CD4-positive, alpha-beta T cell (primary cell): Measurements from ENCODE around the gene MEGF8. TPM values are rescaled to one million over a fixed set of nuclear protein-coding genes. Genes with fewer than 3 reads are reported as not detected.
A peak's percentile ranks its signal among the peaks of the same experiment; 100 is the strongest.

Source experiments
- ATAC-seq: fragments of 200-7000 bp; cut with Tn5 transposase; one replicate; pipeline ENCODE4 v1.10.0; 2022; ENCODE audit warnings: mild to moderate bottlenecking; ENCODE audit not compliant: poor library complexity
- CTCF ChIA-PET: fragments of 350-600 bp; sonication (Branson Sonifier 250); formaldehyde crosslinking; loops from one replicate; lab custom pipeline; 2021; ENCODE audit warnings: antibody characterized with exemption, inconsistent platforms; lab: Charles Lee
- POLR2A ChIA-PET: fragments of 350-600 bp; sonication (Branson Sonifier 250); formaldehyde crosslinking; loops from one replicate; lab custom pipeline; 2021; ENCODE audit warnings: antibody characterized with exemption, inconsistent platforms; lab: Charles Lee
- DNase-seq, 14 experiments: peaks; one replicate each; pipeline ENCODE4 v3.0.0-alpha.2; 2013 to 2020; ENCODE audit warnings: mixed read lengths in 2 of 14
- H3K27ac ChIP-seq, 2 donors: one replicate each; pipeline versions ENCODE4 v1.5.1 to v1.7.0; 2013; ENCODE audit warnings: low read length in 2 of 2, low read depth in 1 of 2, mild to moderate bottlenecking in 1 of 2
- H3K27me3 ChIP-seq, 2 experiments: 1 replicate in 1 of 2; 2 replicates in 1 of 2; pipeline versions ENCODE4 v1.6.1 to v1.7.0; 2013; ENCODE audit warnings: low read length in 2 of 2, control low read depth in 1 of 2, mild to moderate bottlenecking in 1 of 2, moderate library complexity in 1 of 2; ENCODE audit not compliant: insufficient read depth in 2 of 2, control insufficient read depth in 1 of 2
- H3K36me3 ChIP-seq: one replicate; pipeline ENCODE4 v1.6.1; 2013; ENCODE audit warnings: low read length, control low read depth; ENCODE audit not compliant: insufficient read depth
- H3K4me1 ChIP-seq: one replicate; pipeline ENCODE4 v1.6.1; 2013; ENCODE audit warnings: low read length, control low read depth; ENCODE audit not compliant: insufficient read depth
- H3K4me3 ChIP-seq: one replicate; pipeline ENCODE4 v1.5.1; 2013; ENCODE audit warnings: mild to moderate bottlenecking, low read length, moderate library complexity
- H3K9me3 ChIP-seq, 2 experiments: 1 replicate in 1 of 2; 2 replicates in 1 of 2; pipeline versions ENCODE4 v1.6.1 to v1.7.0; 2013; ENCODE audit warnings: low read length in 2 of 2, mild to moderate bottlenecking in 2 of 2, control low read depth in 1 of 2, moderate library complexity in 1 of 2; ENCODE audit not compliant: control insufficient read depth in 1 of 2, insufficient read depth in 1 of 2
- H3K27ac Mint-ChIP-seq: one replicate; pipeline ENCODE4 v1.8.0; 2020; ENCODE audit warnings: mixed read lengths
- H3K27me3 Mint-ChIP-seq: one replicate; pipeline ENCODE4 v1.8.0; 2021; ENCODE audit warnings: mixed read lengths
- H3K36me3 Mint-ChIP-seq: one replicate; pipeline ENCODE4 v1.8.0; 2021; ENCODE audit warnings: low read depth, mixed read lengths
- H3K4me1 Mint-ChIP-seq: one replicate; pipeline ENCODE4 v1.8.0; 2021; ENCODE audit warnings: low read depth, mixed read lengths
- H3K4me3 Mint-ChIP-seq: one replicate; pipeline ENCODE4 v1.8.0; 2020; ENCODE audit warnings: mild to moderate bottlenecking, mixed read lengths
- H3K9me3 Mint-ChIP-seq: one replicate; pipeline ENCODE4 v1.8.0; 2020; ENCODE audit warnings: mixed read lengths
- intact Hi-C, 2 experiments: fragments of 100-400 bp; cut with DNase I in 1 of 2; cut with micrococcal nuclease in 1 of 2; formaldehyde crosslinking; loops; one replicate each; pipeline versions ENCODE4 v1.15.1 to v1.9.0; 2023 to 2025; cut with DNase I, micrococcal nuclease
- total RNA-seq, 174 experiments: library from RNA in 2 of 174; stranded (reverse) in 2 of 174; gene quantifications; one replicate each; pipeline ENCODE4 v1.2.3 and lab custom pipeline; 2021 to 2026
- TF ChIP-seq, protein P1 (sequence below): fragments of 200-600 bp; IDR thresholded peaks from one replicate; pipeline ENCODE4 v1.8.0; 2022; ENCODE audit warnings: antibody characterized with exemption, mild to moderate bottlenecking

The MEGF8 gene
- total RNA-seq, 2 experiments from 2014 or later = 4.1 to 4.2 TPM

DNA sequence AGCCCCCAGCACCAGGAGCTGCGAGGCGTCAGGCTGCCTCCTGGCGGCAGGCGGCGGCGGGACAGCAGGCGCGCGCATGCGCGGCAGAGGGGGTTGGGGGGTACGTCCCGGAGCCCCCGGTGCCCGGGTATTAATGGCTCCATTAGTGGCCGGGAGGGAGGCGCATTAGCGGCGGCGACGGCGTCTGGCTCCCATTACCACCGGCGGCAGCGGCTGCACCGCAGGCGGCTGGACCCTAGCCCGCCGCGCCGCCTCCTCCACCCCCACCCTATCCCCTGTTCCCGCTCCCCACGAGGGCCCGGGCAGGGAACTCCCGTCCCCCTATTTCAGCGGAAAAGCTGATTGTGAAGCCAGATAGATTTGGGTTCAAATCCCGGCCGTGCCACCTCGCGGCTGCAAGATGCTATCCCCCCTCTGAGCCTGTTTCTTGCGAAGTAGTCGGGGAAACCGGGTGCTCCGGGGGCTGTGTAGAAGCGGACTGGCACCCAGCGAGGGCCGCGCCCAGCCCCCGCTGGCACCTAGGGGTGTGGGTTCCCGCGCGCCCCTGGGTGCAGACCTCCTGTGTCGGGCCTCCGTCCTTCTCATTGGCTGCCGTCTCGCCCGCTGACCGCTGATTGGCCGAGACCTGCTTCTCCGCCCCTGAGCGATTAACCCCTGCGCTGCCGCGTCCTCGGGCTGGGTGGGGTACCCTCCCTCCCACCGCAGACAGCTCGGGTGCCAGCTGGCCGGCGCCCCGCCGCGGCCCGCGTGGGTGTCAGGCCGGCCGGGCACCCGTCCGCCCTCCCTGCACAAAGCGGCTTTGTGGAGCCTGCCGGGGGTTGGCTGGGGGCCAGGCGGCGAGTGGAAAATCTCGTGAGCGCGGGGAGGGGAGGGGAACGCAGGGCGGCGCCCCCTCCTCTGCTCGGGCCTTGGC is 45.3 kb upstream of the MEGF8 start:
- H3K4me1 Mint-ChIP-seq = peaks cover 51% of the 10 kb centered on the region
- H3K27me3 Mint-ChIP-seq = no peaks in the 10 kb centered on the region
- intact Hi-C loops = loop anchor here (1.0 to 10.0 kb wide), 4 partner anchors 25 to 145 kb away; partner anchors contain the start of genes ERF (in 2 of the 2) and LIPE (in 1 of the 2)
- TF ChIP-seq, protein P1, sequence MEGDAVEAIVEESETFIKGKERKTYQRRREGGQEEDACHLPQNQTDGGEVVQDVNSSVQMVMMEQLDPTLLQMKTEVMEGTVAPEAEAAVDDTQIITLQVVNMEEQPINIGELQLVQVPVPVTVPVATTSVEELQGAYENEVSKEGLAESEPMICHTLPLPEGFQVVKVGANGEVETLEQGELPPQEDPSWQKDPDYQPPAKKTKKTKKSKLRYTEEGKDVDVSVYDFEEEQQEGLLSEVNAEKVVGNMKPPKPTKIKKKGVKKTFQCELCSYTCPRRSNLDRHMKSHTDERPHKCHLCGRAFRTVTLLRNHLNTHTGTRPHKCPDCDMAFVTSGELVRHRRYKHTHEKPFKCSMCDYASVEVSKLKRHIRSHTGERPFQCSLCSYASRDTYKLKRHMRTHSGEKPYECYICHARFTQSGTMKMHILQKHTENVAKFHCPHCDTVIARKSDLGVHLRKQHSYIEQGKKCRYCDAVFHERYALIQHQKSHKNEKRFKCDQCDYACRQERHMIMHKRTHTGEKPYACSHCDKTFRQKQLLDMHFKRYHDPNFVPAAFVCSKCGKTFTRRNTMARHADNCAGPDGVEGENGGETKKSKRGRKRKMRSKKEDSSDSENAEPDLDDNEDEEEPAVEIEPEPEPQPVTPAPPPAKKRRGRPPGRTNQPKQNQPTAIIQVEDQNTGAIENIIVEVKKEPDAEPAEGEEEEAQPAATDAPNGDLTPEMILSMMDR = peak; percentile 94
- Histone ChIP-seq H3K27me3 (no peaks in the 10 kb centered on the region), H3K4me3 (peak overlapping the region; percentile 95), H3K9me3 (no peaks in the 10 kb centered on the region), H3K27ac (peak overlapping the region; percentile 84 to 88), H3K36me3 (peaks cover 2% of the 10 kb centered on the region), H3K4me1 (peaks cover 86% of the 10 kb centered on the region)
- peak; percentile 74 to 90 (median 82) for DNase-seq
- H3K9me3 Mint-ChIP-seq = no peaks in the 10 kb centered on the region
- peak overlapping the region; percentile 84 for H3K27ac Mint-ChIP-seq
- H3K36me3 Mint-ChIP-seq = peaks cover 12% of the 10 kb centered on the region
- H3K4me3 Mint-ChIP-seq = peak overlapping the region; percentile 89
- POLR2A ChIA-PET = interaction anchor here (0.8 to 4.5 kb wide), 10 partner anchors 10 to 148 kb away, joined by 3 to 53 read pairs (median 4); partner anchors contain the start of genes CIC, DEDD2, GSK3A and PAFAH1B3
- CTCF ChIA-PET = interaction anchor here (0.6 to 3.9 kb wide), 17 partner anchors 10 to 160 kb away, joined by 3 to 30 read pairs (median 5); partner anchors contain the start of genes CIC, ERF, GSK3A and PAFAH1B3
- peak; percentile 10 for ATAC-seq

DNA sequence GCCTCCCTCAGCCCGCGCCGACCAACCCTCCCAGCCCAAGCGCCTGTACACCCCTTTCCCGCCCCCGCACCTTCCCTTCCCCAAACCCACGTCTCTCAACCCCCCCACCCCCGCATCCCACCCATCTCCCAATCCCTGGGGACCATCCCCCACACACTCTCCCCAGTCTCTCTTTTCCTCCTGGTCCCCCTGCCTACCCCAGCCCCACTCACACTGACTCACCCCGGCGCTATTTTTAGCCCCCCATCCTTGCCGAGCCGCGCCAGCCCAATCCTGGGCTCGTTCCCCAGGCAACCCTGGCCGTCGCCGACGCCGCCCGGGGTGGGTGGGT is 44.7 kb upstream of the MEGF8 start:
- CTCF ChIA-PET = interaction anchor here (1.6 to 3.9 kb wide), 5 partner anchors 11 to 148 kb away, joined by 5 to 30 read pairs (median 15); partner anchors contain the start of genes CIC, GSK3A and POU2F2
- H3K9me3 ChIP-seq = no peaks in the 10 kb centered on the region
- H3K4me3 ChIP-seq = peak overlapping the region; percentile 95
- no peak for ATAC-seq
- POLR2A ChIA-PET = interaction anchor here (0.8 to 4.5 kb wide), 4 partner anchors 11 to 37 kb away, joined by 3 to 53 read pairs (median 38); partner anchors contain the start of genes CIC and GSK3A
- H3K27ac Mint-ChIP-seq = no peak overlapping the region
- intact Hi-C loops = loop anchor here (1.0 to 10.0 kb wide), 3 partner anchors 25 to 144 kb away; partner anchors contain the start of genes ERF (in 2 of the 2) and LIPE (in 1 of the 2)
- H3K27me3 ChIP-seq = no peaks in the 10 kb centered on the region
- H3K4me1 Mint-ChIP-seq = peaks cover 52% of the 10 kb centered on the region
- peaks cover 12% of the 10 kb centered on the region for H3K36me3 Mint-ChIP-seq
- H3K27me3 Mint-ChIP-seq = no peaks in the 10 kb centered on the region
- H3K27ac ChIP-seq = peak overlapping the region; percentile 84 to 88
- no peaks in the 10 kb centered on the region for H3K36me3 ChIP-seq
- TF ChIP-seq, protein P1 = no peak
- peak overlapping the region; percentile 88 for H3K4me3 Mint-ChIP-seq
- DNase-seq = peak in 1 of 14 experiments; percentile 22
- H3K4me1 ChIP-seq = peaks cover 86% of the 10 kb centered on the region
- no peaks in the 10 kb centered on the region for H3K9me3 Mint-ChIP-seq

DNA sequence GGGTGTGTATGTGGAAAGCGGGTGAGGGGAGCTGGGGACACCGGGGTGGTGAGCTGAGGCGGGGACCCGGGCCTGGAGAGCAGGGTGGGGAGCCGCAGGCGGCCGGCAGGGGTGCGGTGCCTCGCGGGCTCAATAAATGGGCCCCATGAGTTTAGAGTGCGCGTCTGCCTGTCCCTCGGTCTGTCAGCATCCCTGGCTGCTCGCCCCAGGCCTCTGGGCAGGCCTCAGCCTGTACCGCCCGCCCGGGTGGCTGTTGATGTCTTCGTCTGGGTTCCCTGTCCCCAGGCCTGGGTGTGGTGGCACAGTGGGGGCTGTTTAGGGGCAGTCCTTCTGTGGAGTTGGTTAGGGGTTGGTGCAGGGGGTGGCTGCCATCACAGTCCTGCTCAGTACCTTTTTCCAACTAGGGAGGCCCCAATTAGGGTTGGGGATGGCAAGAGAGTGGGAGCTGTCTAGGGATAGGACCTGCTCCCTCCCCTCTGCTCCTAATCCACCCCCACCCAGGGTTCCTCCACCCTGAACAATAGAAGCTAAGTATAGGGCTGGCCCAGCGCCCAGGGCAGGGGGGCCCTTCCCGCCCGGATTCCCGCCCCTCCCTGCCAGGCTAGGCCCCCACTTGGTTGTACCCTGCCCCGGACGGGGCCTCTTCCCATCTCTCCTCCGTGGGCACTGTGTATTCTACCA is 44.1 kb upstream of the MEGF8 start:
- ChIA-PET POLR2A (interaction anchor here (0.6 to 4.5 kb wide), 4 partner anchors 12 to 148 kb away, joined by 3 to 53 read pairs (median 18); partner anchors contain the start of genes CIC and GSK3A), CTCF (interaction anchor here (1.9 to 3.9 kb wide), 3 partner anchors 36 to 149 kb away, joined by 8 to 30 read pairs (median 15); partner anchors contain the start of genes GSK3A and POU2F2)
- H3K4me1 ChIP-seq = peaks cover 86% of the 10 kb centered on the region
- H3K9me3 Mint-ChIP-seq = no peaks in the 10 kb centered on the region
- H3K27me3 Mint-ChIP-seq = no peaks in the 10 kb centered on the region
- ATAC-seq = no peak
- H3K27ac ChIP-seq = peak overlapping the region; percentile 86 to 88
- peak in 5 of 14 experiments; percentile 22 to 66 (median 34) for DNase-seq
- no peaks in the 10 kb centered on the region for H3K27me3 ChIP-seq
- TF ChIP-seq, protein P1 = no peak
- H3K4me3 Mint-ChIP-seq = peak overlapping the region; percentile 88
- intact Hi-C loops = loop anchor here in 1 of 2 experiments (2.0 to 10.0 kb wide), 2 partner anchors 26 to 144 kb away; partner anchors contain the start of genes ERF and LIPE
- H3K36me3 Mint-ChIP-seq = peaks cover 12% of the 10 kb centered on the region
- H3K36me3 ChIP-seq = no peaks in the 10 kb centered on the region
- H3K4me1 Mint-ChIP-seq = peaks cover 52% of the 10 kb centered on the region
- H3K4me3 ChIP-seq = peak overlapping the region; percentile 95
- H3K27ac Mint-ChIP-seq = no peak overlapping the region
- H3K9me3 ChIP-seq = no peaks in the 10 kb centered on the region
